SIG-M5 treated with dmso at 0.1 percent for 504 hours (cell line): ENCODE data around the gene GNB1L.

Experiments used
- DNase-seq: peaks from one replicate; lab custom pipeline; 2025; ENCODE audit not compliant: unreplicated experiment; lab: John Stamatoyannopoulos, UW

GNB1L gene

GRCh38 chr22:19854778-19855503, at the start of gene GNB1L, which contains the start of gene RTL10:
Gene GNB1L (minus strand): TSS chr22:19854874. CDS start chr22:19821355, 33,519 bp downstream.
Gene RTL10 (minus strand): TSS chr22:19854874. CDS start chr22:19852261, 2,613 bp downstream.
- peak; percentile 91 for DNase-seq

DNA sequence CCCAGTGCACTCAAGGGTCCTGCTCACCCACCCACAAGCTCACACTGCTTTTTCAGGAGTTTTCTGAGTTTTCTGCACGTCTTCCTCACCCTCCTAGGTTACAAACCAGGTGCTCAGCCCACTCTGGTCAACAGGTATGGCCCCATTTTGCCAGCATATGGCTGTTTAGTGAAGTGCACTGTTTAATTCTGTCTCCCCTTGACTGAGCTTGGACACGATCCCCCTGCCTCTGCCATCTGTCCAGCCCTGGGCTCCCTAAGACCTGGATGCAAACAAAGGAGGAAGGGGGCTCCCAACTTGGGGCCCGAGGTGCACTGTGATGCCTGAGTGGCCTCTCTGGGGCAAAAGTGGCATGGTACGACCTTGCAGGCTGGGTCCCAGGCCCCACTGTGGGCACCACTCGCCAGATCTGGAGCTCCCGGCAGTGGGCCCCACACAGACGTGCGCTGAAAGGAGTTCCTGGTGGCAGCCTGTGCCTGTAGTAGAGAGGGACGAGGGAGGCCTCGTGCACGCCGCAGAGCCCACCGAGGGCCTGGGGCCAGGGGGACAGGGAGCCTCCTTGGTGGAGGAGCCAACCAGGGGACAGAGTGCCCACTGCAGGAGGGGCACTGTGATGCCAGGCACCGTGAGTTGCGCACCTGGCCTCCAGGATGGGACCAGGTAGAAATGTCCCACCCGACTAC, 49.6 kb upstream of the GNB1L start:
- DNase-seq: no peak

- DNase-seq: no peak
Measured at GRCh38 chr22:19903513-19903912, 48.8 kb upstream of the GNB1L start.

- no peak for DNase-seq
Measured at GRCh38 chr22:19903031-19903430, 48.4 kb upstream of the GNB1L start.

GRCh38 chr22:19902245-19902715, 47.6 kb upstream of the GNB1L start:
- DNase-seq: no peak

DNA sequence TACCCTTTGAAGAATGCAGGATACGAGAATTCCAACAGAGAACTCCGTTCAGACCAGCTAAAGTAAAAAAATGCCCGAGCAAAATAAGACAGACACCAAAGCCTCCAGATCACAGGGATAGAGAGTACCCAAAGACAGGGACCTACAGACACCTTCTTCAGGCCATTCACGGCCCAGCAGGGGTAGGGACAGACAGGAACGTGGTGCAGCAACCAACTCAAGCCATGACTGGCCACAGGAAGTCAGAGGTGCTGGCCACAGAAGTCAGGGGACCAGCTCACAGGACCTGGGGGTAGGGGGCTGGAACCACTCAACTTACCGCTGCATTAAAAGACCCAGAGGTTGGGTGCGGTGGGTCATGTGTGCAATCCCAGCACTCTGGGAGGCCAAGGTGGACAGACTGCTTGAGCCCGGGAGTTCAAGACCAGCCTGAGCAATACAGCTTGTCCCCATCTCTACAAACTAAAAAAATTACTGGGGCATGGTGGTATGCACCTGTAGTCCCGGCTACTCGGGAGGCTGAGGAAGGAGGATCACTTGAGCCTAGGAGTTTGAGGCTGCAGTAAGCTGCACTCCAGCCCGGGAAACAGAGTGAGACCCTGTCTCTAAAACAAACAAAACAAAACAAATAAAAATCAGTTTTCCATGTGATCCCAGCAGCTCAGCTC, 47.0 kb upstream of the GNB1L start:
- no peak for DNase-seq

DNA sequence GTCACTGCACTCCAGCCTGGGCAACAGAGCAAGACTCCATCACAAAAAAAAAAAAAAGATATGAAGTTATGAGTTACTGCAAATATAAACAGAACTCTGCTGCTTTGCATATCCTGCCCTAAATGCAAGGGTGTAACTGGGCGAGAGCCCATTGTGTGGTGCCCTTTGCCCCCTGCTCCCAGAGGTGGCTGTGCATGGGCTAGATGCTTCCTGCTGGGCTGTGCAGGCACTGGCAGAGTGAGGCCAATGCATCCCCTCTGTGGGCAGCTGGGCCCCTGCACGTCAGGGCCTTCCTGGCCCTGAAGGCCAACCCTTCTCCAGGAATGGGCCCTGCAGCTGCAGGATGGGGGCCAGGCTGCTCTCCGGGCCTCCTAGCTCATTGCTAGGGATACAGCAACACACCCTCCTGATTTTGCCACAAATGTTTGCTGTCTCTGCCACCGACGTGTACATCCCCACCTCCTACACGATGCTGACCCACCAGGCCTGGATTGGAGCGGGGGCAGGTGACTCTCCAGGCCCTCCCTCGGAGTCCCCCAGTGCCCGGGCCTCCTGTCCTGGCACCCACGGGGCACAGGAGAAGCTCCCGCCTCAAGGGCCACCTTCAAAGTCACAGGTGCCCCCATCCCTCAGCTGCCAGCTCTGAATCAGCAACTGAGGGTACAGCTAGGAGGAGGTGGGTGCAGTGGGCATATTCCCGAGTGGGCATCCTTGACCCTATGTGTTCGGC, 46.2 kb upstream of the GNB1L start:
- no peak for DNase-seq

DNA sequence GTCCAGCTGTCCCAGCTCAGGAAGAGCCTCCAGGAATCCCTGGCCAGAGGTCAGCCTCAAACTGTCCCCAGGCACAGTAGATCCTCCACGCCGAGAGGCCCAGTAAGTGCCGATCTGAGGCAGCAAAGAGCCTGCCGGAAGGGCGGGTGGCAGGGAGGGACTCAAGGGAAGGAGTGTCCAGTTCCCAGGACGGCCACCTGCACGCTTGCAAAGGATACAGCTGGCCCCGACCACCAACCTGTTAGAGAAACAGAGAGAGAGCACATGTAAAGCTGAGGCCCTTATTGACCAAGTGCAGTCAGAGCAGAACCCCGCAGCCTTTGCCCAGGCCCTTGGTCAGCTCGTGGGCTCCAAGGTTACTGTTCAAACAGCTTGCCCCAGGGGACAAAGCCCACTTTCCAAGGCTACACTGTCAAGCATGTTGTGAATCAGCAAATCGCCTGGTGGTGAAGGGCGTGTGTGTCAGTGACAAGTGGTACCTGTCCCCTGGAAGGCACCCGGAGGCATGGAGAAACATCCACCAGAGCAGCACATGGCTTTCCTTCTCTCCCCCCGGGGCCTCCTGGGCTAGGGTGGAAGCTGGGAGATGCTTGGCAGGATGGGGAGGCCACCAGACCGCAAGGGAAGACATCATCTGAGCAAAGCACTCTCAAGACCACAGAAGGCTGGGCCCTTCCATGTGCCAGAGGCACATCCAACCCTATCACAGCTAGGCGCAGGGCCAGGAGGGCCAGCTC, 44.3 kb upstream of the GNB1L start:
- no peak for DNase-seq

GRCh38 chr22:19898145-19898544, 43.5 kb upstream of the GNB1L start:
- no peak for DNase-seq

GRCh38 chr22:19897726-19898125, 43.1 kb upstream of the GNB1L start:
- no peak for DNase-seq

- DNase-seq: no peak
Measured at GRCh38 chr22:19896665-19897355, 42.1 kb upstream of the GNB1L start.

- no peak for DNase-seq
Measured at GRCh38 chr22:19895160-19895849, 40.6 kb upstream of the GNB1L start.

DNA sequence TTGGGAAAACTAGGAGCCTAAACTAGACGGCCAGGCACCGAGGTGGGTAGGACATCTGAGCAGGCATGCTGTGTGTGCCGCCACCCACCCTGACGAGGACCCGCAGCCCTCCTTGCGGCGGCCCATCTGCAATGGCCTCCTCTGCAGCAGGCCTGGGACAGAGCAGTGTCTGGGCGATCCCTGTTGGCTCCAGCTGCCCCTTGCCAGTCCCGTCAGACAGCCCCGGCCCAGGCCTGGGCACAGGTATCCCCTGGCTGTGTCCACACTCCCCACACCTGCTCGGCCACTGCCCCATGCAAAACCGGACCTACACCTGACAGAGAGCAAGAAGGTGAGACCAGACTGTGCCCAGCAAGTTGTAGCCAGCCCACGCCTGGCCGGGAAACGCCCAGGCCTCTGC, 38.7 kb upstream of the GNB1L start:
- DNase-seq: no peak

- DNase-seq: no peak
Measured at GRCh38 chr22:19892925-19893324, 38.3 kb upstream of the GNB1L start.

- no peak for DNase-seq
Measured at GRCh38 chr22:19892257-19892879, 37.7 kb upstream of the GNB1L start.

GRCh38 chr22:19891317-19892256, 36.9 kb upstream of the GNB1L start:
- peak; percentile 17 for DNase-seq

DNA sequence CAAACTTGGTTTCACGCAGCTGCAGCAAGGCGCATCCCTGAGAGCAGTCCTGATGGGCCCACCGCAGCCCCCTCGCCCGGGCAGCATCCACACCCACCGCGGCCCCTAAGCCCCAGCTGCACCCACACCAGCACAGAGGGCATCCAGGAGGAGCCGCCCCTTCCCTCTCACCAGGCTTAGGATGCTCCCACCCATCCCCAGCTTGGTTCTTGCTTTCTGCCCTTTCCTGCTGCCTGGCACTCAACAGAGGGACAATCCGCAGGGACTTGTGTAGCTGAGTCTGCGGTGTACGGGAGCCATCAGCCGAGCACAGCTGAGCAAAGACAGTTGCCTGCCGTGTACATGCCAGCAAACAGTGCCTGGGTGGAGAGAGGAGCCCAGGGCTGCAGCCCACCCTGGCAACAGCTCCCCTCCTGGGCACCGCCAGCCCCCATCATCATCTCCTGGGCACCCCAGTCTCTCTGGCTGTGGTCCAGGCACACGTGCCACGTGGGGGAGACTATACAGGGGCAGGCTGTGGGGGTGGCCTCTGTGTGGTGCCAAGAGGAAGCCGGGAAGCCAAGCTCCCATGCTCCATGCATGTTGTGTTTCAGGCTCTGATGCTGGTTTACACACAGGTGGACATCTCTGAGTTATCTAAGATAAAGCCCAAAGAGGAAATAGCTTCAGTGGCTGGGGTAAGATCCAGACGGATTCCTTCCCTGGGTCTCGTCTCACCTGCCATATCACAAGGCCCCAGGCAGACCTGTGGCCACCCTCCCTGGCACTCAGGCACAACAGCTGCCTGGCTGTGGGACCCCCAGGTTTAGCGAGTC, 36.0 kb upstream of the GNB1L start:
- DNase-seq: no peak
